ENCODE results near the gene KCNH3.

The KCNH3 gene

GRCh38 chr12:49538510-49539403 lies at the start of gene KCNH3 (continued):
- TF ChIP-seq, protein P1, sequence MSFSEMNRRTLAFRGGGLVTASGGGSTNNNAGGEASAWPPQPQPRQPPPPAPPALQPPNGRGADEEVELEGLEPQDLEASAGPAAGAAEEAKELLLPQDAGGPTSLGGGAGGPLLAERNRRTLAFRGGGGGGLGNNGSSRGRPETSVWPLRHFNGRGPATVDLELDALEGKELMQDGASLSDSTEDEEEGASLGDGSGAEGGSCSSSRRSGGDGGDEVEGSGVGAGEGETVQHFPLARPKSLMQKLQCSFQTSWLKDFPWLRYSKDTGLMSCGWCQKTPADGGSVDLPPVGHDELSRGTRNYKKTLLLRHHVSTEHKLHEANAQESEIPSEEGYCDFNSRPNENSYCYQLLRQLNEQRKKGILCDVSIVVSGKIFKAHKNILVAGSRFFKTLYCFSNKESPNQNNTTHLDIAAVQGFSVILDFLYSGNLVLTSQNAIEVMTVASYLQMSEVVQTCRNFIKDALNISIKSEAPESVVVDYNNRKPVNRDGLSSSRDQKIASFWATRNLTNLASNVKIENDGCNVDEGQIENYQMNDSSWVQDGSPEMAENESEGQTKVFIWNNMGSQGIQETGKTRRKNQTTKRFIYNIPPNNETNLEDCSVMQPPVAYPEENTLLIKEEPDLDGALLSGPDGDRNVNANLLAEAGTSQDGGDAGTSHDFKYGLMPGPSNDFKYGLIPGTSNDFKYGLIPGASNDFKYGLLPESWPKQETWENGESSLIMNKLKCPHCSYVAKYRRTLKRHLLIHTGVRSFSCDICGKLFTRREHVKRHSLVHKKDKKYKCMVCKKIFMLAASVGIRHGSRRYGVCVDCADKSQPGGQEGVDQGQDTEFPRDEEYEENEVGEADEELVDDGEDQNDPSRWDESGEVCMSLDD (tag by site-specific recombination; IDR thresholded peaks at IDR 0.05), result 0 out of 2 replicates have a peak, but pooled peaks have one; percentile 16
- TF ChIP-seq ZNF341 (tag by site-specific recombination; IDR thresholded peaks at IDR 0.05; ENCODE audit: low read depth) (peak; percentile 61), ZNF10 (tag by site-specific recombination; IDR thresholded peaks at IDR 0.05) (no peak), ZNF37A (tag by site-specific recombination; IDR thresholded peaks at IDR 0.05) (no peak), ZNF133 (tag by site-specific recombination; IDR thresholded peaks at IDR 0.05) (no peak), ZNF132 (tag by site-specific recombination; IDR thresholded peaks at IDR 0.05; ENCODE audit: borderline replicate concordance) (no peak), ZNF426 (tag by site-specific recombination; IDR thresholded peaks at IDR 0.05) (no peak), ZFP69B (tag by site-specific recombination; IDR thresholded peaks at IDR 0.05) (no peak)

DNA sequence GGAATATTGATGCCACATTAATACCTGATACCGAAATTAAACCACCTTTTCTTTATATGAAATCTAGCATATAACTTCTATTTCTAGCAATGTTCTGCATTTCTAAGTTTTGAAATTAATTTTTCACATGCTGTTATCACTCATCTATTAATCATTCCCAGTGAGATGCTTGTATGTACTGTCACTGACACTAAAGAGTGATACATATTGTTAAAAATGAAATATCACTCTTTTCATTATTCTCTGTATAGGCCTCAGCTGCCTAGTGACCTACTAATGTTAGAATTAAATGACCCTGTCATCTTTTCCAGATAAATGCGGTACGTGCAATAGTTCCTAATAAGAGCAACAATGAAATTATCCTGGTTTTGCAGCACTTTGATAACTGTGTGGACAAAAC lies 49.7 kb upstream of the KCNH3 start:
- Histone ChIP-seq H3K4me3 (ENCODE audit: low read depth, low read length) (no peak overlapping the region), H3K36me3 (ENCODE audit: control insufficient read depth in 2 of 2, insufficient read depth in 1 of 2, low read length in 2 of 2) (peaks cover 0 to 11% of the 10 kb centered on the region in 2 experiments; a peak in 2 of 3 replicates), H3K9me3 (ENCODE audit: control insufficient read depth, insufficient read depth, low read depth, low read length) (no peaks in the 10 kb centered on the region), H3K4me1 (ENCODE audit: control insufficient read depth, insufficient read depth, low read length) (no peaks in the 10 kb centered on the region), H3K27ac (ENCODE audit: extremely low read depth, low read depth, low read length) (no peak overlapping the region)
- POLR2A ChIA-PET, result no interaction called here
- TF ChIP-seq ZNF624 (tag by site-specific recombination; IDR thresholded peaks at IDR 0.05), result no peak
- no peak for TF ChIP-seq WT1 (tag by site-specific recombination; IDR thresholded peaks at IDR 0.05)
- no peak for TF ChIP-seq ELK4 (IDR thresholded peaks at IDR 0.05; ENCODE audit: borderline replicate concordance, low read depth, low read length)
- no peak for TF ChIP-seq ZFP69B (tag by site-specific recombination; IDR thresholded peaks at IDR 0.05)
- no peak for TF ChIP-seq ZNF549 (tag by site-specific recombination; IDR thresholded peaks at IDR 0.05)
- TF ChIP-seq PRDM1 (tag by site-specific recombination; IDR thresholded peaks at IDR 0.05), result no peak
- no peak for TF ChIP-seq ZBTB21 (tag by site-specific recombination; IDR thresholded peaks at IDR 0.05)
- TF ChIP-seq ZNF707 (tag by site-specific recombination; IDR thresholded peaks at IDR 0.05), result no peak
- TF ChIP-seq GLI2 (tag by site-specific recombination; IDR thresholded peaks at IDR 0.05; ENCODE audit: borderline replicate concordance, low read depth), result no peak
- CTCF ChIA-PET, result interaction anchor here (1.9 kb wide), 1 partner anchor 131 kb away, joined by 9 read pairs; no protein-coding TSS in a partner anchor

DNA sequence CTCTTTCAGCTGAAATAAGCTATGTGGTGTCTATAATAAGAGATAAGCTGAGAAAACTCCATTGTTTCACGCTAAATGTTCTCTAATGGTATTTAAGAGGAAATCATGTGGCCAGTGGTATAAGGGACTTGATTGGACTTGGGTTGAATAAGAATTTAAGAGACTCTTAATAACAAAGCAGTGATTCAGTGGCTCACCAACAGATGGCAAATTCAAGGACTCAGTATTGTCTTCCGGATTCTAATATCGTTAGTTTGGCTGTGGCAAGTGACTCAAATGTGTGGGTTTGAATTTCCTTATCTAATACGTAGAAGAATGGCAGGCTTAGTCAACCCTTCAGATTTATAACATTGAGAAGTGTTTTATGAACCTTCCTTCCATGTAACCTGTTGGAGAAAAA lies 49.1 kb upstream of the KCNH3 start:
- H3K27ac ChIP-seq (ENCODE audit: extremely low read depth, low read depth, low read length), result no peak overlapping the region
- POLR2A ChIA-PET, result interaction anchor here (1.1 to 2.7 kb wide), 2 partner anchors 19 to 123 kb away, joined by 3 to 8 read pairs; partner anchors contain the start of gene SPATS2
- H3K4me3 ChIP-seq (ENCODE audit: low read depth, low read length), result no peak overlapping the region
- no peak for TF ChIP-seq SCRT1 (tag by site-specific recombination; IDR thresholded peaks at IDR 0.05; ENCODE audit: borderline replicate concordance)
- no peak for TF ChIP-seq ZNF639 (tag by site-specific recombination; IDR thresholded peaks at IDR 0.05)
- TF ChIP-seq ZNF121 (tag by site-specific recombination; IDR thresholded peaks at IDR 0.05), result no peak
- TF ChIP-seq ZNF146 (tag by site-specific recombination; IDR thresholded peaks at IDR 0.05), result no peak
- no peak for TF ChIP-seq ZNF394 (tag by site-specific recombination; IDR thresholded peaks at IDR 0.05; ENCODE audit: borderline replicate concordance)
- CTCF ChIA-PET, result interaction anchor here (0.7 to 1.9 kb wide), 3 partner anchors 8 to 1410 kb away, joined by 3 to 9 read pairs (median 3); no protein-coding TSS in a partner anchor
- no peaks in the 10 kb centered on the region for H3K4me1 ChIP-seq (ENCODE audit: control insufficient read depth, insufficient read depth, low read length)
- peaks cover 2 to 11% of the 10 kb centered on the region in 2 experiments for H3K36me3 ChIP-seq (ENCODE audit: control insufficient read depth in 2 of 2, insufficient read depth in 1 of 2, low read length in 2 of 2)
- H3K9me3 ChIP-seq (ENCODE audit: control insufficient read depth, insufficient read depth, low read depth, low read length), result no peaks in the 10 kb centered on the region

All from HEK293 (cell line).